Inflammatory macrophage treated with lipopolysaccharide for 4 hours (primary cell): ENCODE results near the gene MAD1L1.
"Not testable (repeated sequence)": the region's sequence is repeated elsewhere in the genome, so short reads cannot be mapped to it uniquely, and the experiment has no call there.

Experiments used
- DNase-seq: peaks from one replicate; pipeline ENCODE4 v3.0.0-alpha.2; 2020

The MAD1L1 gene

DNA sequence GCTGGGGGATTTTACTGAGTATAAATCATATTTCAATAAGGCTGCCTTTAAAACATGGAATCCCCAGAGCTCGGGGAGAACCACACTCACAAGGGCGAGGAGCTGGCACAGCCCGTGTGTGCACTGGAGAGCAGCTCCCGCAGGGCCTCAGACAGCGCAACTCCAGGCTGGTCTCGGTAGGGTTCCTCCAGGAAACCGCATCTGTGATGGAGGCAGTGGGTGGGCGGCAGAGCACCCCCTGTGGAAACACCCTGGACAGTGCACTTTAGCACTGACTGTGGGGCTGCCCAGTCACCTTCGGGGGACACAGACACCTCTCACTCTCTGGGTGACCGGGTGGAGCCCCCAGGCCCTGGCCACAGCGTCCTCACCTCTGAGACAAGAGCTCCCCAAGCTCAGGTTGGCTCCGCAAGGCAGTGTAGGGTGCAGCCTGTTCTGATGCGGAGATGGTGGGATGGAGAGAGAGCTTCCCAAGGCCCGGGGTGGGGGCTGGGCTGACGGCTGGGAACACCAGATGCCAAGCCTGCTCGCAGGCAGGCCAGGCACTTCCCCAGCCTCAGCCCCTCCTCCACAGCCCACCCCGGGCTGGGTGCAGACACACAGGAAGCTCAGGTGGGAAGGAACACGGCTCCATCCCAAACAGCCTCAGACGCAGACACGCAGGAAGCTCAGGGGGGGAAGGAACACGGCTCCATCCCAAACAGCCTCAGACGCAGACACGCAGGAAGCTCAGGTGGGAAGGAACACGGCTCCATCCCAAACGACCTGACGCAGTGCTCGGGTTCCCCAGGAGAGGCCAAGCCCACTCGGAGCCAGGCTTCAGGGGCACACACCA, 224.4 kb downstream of the MAD1L1 start:
- DNase-seq, result no peak

DNA sequence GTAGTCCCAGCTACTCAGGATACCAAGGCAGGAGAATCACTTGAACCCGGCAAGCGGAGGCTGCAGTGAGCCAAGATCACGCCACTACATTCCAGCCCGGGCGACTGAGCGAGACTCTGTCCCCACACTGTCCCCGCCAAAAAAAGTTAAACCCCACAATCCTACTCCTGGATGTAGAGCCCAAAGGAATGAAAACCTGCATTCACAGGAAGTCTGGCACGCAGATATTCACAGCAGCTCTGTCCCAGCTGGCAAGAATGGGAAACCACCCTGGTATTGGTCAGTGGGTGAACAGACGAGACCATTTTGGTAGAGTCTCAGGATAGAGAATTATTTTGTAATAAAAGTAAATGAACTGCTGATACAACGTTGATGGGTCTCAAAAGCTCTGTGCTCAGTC, 225.2 kb downstream of the MAD1L1 start:
- no peak for DNase-seq

DNA sequence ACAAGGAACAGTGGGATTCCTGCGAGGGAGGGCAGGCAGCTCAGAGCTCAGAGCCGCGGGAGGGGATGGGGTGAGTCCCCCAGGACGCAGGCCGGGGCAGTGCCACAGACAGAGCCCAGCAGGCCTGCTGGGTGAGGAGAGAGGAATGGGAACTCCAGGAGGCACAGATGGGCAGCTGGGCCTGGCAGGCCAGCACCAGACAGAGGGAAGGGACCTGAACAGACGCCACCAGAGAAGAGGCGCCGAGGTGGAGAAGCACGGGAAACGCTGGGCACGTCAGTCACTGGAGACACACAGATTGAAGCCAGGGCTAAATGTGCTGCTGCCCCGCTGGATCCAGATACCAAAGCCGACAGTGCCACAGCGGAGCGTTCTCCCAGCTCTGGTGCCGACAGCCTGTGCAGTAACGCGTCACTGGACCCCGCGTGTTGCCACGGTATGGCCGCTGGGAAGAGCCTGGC, 225.8 kb downstream of the MAD1L1 start:
- DNase-seq, result no peak

DNA sequence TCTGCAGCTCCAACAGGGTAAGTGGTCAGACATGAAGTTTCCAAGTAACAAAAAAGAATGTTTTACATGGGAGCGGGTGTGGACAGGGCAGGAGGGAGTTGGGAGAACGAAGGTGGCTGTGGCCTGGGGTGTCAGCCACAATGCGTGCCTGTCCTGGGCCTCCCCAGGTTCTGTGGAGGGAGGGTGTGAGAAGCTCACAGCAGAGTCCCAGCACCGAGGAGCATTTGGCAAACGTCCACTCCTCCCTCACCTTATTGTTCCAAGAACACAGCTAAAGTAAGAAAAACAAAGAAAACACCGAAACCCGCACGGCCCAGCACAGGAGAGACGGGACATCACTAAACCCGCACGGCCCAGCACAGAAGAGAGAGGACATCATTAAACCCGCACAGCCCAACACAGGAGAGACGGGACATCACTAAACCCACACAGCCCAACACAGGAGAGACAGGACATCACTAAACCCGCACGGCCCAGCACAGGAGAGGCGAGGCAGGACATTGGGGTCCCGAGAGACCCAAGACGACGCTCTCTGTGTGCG, 226.4 kb downstream of the MAD1L1 start:
- no peak for DNase-seq

DNA sequence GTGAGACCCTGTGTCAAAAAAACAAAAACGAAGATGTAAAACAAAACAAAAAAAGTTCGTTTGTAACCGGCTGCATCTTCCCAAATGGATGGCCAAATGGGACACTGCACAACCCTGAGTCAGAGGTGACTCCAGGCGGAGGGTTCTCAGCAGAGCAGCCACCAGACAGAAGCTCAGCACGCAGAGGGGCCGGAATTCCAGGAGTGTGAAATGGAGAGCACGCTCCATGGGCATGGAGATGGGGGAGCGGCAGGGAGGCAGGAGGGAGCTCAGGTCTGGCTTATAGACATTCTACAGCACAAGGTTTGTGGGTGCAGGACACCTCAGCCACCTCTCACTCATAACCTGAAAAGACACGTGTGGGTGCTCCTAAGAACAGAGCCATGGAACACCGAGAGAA, 227.0 kb downstream of the MAD1L1 start:
- DNase-seq, result no peak

DNA sequence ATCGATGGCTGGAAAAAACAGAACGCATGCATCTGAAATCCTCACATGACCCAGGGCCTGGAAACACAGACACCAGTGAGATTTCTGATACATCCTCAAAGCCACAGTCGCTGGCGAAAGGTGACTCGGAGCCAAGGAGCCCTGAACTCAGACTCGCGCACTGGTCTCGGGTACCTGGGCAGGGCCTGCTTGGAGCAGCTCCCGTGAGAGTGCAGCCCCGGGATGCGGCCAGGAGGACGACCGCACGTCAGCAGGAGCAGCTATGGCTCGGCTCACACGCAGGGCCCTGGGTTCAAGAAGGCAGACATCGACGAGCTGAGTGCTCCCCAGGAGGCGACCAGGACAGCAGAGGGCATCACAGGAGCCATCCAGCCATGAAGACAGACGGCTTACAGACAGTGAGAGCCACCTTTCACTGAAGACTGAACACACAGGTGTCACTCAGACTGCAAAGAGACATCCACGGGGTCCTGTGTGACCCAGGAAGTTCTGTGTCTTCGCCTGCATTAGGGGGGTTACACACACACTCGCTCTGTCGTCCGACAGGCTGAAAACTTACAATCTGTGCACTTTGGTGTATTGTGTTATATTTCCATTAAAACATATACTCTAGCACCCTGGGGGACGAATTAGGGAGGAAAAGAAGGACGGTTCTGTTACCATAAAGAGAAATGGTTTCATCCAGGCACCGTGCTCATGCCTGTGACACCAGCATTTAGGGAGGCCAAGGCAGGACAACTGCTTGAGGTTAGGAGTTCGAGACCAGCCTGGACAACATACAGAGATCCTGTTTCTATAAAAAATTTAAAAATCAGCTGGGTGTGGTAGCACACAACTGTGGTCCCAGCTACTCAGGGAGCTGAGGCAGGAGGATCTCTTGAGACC, 227.7 kb downstream of the MAD1L1 start:
- DNase-seq, result no peak

DNA sequence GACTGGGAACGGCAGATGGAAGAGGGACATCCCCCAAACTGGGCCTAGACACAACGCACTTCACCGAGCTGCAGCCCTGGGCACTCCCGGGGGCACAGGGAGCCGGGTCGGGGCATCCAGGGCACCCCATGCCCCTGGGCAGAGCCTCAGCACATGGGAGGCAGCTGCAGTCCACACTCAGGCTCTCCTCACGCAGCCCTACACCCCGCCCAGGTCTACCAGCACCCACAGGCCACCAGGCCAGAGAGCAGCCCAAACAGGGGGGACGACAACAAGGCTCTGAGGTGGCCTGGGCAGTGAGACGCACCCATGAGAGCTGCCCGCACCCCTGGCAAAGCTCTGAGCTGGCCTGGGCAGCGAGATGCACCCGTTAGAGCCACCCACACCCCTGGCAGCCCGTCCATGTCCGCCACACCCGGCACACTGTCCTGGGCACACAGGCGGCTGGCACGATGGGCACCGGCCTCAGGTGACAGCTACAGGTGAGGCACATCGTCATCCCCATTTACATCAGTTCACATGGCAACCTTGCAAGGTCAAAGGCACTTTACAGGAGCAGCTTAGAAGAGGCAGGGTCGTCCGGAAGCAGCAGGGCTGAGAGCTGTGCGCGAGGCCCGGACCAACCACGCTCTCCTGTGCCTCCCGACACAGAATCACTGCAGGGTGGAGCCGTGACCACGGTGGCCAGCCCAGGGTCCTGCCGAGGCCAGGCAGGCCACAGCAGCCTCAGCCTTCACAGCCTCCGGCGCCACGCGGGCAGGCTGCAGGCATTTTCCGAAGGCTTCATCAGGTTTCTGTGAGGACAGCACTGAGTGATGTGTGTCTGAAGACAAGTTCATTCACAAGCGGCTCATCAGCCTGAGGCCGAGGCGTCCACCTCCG, 228.6 kb downstream of the MAD1L1 start:
- no peak for DNase-seq

DNA sequence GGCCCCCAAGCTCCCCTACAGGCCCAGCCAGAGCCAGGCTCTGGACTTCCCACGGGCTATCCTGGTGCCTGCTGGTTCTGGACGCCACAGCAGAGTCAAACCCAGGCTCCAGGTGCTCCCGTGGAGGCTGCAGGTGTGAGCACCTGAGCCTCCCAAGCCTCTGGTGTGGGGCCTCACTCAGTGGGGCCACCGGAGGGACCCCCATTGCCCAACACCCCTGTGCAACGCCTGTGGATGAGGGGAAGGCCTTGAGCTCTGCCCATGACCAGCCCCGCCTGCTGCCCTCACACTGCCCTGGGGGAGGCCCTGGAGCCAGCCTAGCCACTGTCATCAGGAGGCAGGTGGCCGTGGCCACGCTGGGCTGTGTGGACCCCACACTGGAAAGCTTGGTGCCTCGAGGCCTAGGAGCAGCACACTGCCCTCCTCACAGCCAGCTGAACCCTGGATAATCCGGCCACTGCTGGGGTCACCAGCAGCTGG, 229.3 kb downstream of the MAD1L1 start:
- DNase-seq, result no peak

DNA sequence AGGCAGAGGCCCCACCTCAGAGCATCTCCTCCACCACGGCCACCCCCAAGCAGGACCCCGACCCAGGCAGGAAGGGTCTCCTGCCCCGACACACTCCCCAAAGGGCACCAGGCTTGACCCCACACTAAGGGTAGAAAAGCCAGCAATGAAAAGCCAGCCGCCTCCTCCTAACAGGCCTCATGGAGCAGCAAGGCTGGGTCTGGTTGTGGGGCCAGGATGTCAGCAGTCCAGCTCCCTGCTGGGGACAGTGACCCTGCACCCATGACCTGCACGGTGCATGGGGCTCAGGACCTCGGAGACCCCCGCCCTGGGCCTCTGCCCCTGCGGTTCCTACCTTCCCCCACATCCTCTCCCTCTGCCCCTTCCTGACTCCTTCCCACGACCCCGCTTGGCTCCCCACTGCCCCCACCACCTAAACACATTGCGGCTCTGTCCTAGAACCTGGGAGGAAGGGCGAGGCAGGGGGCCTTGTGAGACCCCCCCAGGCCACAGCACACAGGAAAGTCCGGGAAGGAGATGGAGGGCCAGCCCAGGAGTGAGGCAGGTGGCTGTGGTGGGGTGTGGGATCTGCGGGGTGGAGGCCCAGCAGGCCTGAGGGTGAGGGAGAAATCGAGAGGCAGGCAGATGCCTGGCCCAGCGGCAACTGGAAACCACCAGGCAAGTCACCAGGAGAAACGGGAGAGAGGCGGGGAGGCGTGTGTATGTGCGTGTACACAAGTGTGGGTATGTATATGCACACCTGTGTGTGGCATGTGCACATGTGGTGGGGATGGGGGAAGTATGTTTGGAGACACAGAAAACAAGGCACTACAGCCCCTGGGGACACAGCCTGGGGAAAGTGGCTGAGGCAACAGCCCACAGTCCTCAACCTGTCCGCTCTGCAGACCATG, 229.9 kb downstream of the MAD1L1 start:
- DNase-seq, result no peak

DNA sequence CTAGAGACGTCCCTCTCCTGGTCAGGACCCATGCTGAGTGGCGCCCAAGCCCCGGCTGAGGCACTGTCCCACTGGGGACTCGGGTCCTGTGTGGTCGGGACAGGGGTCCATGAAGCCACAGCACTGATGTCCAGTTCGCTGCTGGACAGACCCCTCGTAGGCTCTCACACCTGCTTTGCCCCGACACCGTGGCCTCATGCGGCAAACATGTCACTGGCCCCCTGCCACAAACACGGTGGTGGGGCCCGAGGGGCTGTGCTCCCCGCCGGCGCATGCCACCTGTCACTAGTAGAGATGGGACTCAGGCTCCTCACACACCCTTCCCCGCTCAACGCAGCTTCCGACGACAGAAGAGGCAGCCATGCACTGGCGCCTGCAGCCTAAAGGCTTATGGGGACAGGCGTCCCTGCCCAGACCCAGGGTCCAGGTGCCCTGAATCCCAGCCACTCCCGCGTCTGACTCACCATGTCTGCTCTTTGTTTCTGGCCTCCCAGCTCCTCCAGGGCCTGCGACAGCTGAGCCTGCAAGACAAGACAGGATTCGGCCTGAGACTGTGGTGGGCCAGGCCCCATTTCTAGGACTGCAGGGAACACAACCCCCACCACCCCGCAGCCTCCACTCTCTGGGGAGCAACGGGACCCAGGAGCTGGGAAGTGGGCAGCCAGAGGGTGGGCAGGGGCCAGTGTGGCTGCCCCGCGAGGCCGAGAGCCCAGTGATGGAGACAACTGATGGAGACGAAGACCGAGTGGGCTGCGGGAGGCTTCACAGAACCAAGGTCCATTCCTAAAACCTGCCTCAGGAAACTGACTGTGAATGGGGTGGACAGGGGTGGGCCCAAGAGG, 230.9 kb downstream of the MAD1L1 start:
- DNase-seq, result no peak

DNA sequence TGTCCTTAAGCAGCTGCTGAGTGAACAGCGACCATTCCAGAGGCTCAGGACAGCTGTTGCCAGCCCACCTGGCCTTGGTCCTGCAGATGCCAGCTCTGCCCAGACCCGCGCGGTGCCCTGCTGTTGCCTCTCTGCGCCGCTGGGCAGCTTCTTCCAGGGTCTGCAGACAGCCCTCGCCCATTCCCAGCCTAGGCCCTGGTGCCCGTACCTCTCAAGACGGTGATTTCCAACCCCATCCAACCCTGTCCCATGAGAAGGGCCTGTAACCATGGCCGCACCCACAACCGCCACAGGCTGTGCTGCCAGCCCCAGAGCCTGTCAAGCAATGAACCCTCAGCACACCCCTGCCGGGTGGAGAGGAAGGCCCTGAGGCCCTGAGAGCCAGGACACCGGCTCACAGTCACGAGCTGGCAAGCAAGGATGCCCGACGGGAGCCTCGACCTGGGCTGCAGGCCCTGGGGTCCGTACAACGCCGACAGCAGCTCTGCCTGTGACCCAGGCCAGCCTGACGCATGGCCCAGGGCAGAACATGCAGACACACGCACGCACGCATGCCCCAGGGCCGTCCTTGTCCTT, 231.9 kb downstream of the MAD1L1 start:
- DNase-seq, result no peak

DNA sequence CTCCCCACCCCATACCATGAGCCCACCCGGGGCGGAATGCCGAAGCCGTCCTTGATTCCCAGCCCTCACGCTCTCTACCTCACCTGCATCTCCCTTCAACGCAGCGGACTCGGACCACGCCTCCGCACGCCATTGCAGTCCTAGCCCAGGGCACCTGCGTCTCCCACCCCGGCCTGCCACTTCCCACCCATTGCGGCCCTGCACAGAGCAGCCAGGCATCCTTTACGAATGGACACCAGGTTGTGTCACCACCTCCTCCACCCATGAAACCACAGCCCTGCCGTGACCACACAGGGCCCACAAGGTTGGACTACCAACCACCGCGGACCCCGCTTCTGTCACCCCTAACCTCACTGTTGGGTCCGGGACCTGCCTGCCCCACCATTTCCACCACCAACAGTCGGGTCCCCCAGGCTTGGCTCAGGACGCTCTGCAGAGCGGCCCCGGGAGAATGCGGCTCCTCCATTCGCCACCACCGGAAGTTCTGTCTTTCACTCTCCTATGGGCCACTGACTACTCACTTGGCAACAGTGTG, 232.5 kb downstream of the MAD1L1 start:
- DNase-seq, result no peak

DNA sequence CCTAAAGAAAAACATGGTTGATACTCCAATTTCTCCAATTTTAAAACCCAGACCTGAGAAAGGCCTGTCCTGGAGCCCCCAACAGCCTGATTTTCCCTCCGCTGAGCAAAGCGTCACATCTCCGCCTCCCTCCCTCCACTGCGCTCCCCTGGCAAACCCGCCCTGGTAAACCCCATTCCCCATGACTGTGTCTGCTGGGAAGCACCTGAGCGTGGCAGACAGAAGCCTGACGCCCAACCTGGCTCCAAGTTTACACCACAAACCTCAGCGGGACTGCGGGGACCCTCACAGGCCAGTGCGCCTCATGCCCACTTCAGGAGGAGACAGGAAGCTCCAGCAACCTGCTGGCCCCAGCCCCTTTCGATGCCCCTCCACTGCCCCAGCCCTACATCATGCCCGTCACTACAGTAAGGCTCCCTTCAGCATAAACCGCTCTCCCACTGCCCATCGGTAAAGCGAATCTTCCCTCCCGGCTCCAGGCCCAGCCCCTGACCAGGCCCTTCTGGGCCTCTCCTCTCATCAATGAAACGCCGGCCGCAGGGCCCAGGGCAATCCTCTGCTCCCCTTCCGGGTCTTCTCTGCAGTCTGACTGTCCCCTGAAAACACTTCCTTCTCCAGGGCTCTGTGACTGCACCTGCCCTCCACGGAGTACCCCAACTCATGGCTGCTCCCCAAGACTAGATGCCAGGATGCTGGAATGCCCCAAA, 233.3 kb downstream of the MAD1L1 start:
- DNase-seq, result no peak

DNA sequence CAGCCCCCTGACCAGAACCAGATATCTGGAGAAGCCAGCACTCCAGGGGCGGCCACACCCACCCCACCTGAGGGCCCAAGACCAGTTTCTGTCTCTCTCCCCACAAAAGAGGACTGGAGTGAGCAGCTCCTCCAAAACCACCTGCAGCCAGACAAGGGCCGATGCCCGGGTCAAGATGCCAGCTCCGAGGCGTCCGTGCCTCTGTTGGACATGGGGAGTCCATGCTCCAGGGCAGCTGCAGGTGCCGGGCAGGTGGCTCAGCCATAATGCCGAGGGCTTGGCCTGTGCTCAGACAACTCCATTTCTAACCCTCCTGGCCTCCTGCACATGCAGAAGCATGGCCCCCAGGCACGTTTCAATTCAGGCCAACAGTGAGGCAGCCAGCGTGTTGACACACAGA, 234.6 kb downstream of the MAD1L1 start:
- DNase-seq, result no peak

DNA sequence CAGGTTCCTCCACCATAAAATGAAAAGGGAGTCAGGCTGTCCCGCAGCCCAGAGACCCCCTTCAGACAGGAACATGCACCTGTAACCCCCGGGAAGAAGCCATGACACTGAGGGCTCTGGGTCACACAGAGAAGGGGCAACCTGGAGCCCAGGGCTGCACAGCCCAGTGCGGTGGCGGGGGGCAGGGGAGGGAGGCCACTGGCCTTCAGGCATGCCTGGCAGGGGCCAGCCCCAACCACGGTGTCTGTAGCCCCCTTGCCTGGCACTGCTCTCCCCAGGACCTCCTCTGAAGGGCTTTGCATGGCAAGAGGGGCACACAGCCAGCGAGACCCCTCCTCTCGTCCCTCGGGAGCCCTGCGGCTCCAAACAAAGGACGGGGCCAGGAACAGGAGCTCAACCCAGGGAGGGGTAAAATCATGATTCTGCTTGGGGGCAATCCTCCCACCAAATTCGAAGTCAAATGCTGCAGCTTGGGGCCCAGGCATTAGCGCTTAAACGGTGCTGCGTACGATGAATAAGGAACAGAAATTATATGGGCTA, 235.1 kb downstream of the MAD1L1 start:
- DNase-seq, result no peak

DNA sequence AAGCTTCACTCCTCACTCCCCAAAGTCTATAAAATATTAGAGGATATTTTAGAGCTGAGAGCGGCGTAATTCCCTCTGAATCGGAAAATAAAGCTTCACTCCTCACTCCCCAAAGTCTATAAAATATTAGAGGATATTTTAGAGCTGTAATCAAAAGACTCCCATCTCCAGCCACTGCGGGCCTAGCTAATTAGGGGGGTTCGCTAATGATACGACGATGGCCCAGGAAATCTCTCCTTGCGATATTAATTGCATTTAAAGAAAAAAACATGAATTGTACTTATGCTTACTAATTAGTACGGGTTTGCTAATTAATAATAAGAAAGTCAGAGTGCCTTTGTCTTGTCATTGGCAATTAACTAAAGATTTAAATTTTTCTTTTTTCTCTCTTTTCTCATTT, 235.9 kb downstream of the MAD1L1 start:
- no peak for DNase-seq

DNA sequence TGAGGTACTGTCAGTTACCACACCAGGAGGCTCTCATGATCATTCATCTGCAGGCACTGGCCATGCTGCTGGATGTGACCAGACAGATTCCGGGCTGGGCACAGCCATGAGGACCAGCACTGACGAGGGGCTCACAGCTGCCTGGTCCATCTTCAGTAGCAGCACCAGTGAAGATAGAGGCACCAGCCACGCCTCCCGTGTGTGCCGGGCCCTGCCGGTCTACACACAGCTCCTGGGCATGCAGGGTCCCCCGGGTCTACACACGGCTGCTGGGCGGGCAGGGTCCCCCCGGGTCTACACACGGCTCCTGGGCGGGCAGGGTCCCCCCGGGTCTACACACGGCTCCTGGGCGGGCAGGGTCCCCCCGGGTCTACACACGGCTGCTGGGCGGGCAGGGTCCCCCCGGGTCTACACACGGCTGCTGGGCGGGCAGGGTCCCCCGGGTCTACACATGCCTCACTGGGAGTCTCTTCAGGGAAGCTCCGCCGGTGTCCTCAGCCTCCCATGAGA, 236.8 kb downstream of the MAD1L1 start:
- DNase-seq, result not testable (repeated sequence)

DNA sequence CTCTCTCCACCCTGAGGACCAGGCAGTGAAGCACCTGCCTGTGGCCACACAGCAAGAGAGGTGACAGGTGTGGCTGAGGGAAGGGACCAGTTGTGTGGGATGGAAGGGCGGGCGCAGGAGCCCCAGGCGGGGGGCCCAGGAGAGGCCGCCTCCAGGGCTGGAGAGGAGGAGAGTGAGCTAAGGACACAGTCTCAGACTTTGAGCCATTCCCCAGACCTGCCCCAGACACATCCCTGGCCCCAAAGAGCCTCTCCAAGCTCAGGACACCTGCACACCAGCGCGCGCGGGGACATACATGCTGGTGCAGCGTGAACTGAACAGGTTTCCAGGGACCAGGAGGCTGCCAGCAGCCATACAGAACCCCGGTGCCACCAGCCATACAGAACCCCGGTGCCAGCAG, 237.3 kb downstream of the MAD1L1 start:
- no peak for DNase-seq

DNA sequence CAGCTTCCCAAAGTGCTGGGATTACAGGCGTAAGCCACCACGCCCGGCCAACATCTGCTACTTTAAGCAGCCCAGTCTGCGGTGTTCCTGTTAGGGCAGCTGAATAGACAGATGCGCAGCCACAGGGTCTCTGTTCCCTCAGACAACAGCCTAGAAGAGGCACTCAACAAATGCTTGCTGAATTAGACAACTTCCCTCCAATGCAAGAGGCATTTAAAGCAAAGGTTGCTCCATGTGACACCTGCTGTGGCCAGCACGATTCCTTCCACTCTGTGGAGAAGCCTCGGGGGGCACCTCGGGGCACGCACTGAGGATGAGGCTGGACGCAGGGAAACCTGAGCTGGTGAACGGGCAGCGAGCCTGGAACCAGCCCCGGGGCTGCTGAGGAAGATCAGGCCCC, 237.8 kb downstream of the MAD1L1 start:
- no peak for DNase-seq
